ENCODE results near the gene SLC34A2.

Gene SLC34A2

GRCh38 chr4:25722964-25723363 is 67.3 kb downstream of the SLC34A2 start:
- peak; percentile 33 for FAIRE-seq
- no peak for DNase-seq (ENCODE audit: insufficient read length, low spot score)

- FAIRE-seq: no peak
- peak; percentile 48 for DNase-seq (ENCODE audit: insufficient read length, low spot score)
Observed at GRCh38 chr4:25723409-25723808, 67.8 kb downstream of the SLC34A2 start.

GRCh38 chr4:25725870-25726269 is 70.2 kb downstream of the SLC34A2 start:
- FAIRE-seq (no peak), DNase-seq (ENCODE audit: insufficient read length, low spot score) (no peak)

- no peak for DNase-seq (ENCODE audit: insufficient read length, low spot score)
- no peak for FAIRE-seq
Observed at GRCh38 chr4:25727711-25728493, 72.3 kb downstream of the SLC34A2 start.
